Activated CD8-positive, alpha-beta T cell treated with anti-CD3 and anti-CD28 coated beads for 36 hours (primary cell): Measurements from ENCODE around the gene IL13. TPM values are rescaled to one million over a fixed set of nuclear protein-coding genes. Genes with fewer than 3 reads are reported as not detected.

ENCODE experiments used
- ATAC-seq: fragments of 200-7000 bp; cut with Tn5 transposase; one replicate; pipeline ENCODE4 v1.10.0; 2021; ENCODE audit warnings: mild to moderate bottlenecking, moderate library complexity
- CTCF ChIA-PET: fragments of 350-600 bp; sonication (Branson Sonifier 250); formaldehyde crosslinking; loops from one replicate; lab custom pipeline; 2021; ENCODE audit warnings: antibody characterized with exemption; lab: Charles Lee
- POLR2A ChIA-PET: fragments of 350-600 bp; sonication (Branson Sonifier 250); formaldehyde crosslinking; loops from one replicate; lab custom pipeline; 2021; ENCODE audit warnings: antibody characterized with exemption; lab: Charles Lee
- DNase-seq: peaks from one replicate; pipeline ENCODE4 v3.0.0-alpha.2; 2020
- H3K27ac Mint-ChIP-seq: one replicate; pipeline ENCODE4 v1.8.0; 2021; ENCODE audit warnings: mild to moderate bottlenecking, mixed read lengths
- H3K27me3 Mint-ChIP-seq: one replicate; pipeline ENCODE4 v1.8.0; 2021; ENCODE audit warnings: mixed read lengths
- H3K36me3 Mint-ChIP-seq: one replicate; pipeline ENCODE4 v1.8.0; 2021; ENCODE audit warnings: low read depth, mixed read lengths
- H3K4me1 Mint-ChIP-seq: one replicate; pipeline ENCODE4 v1.8.0; 2021; ENCODE audit warnings: low read depth, mixed read lengths
- H3K4me3 Mint-ChIP-seq: one replicate; pipeline ENCODE4 v1.8.0; 2021; ENCODE audit warnings: mild to moderate bottlenecking, moderate library complexity, mixed read lengths
- H3K9me3 Mint-ChIP-seq: one replicate; pipeline ENCODE4 v1.8.0; 2021; ENCODE audit warnings: mixed read lengths
- intact Hi-C: fragments of 100-400 bp; cut with micrococcal nuclease; formaldehyde crosslinking; loops from one replicate; pipeline ENCODE4 v1.10.0; 2022
- total RNA-seq, 2 experiments: library from RNA; stranded (reverse); gene quantifications; one replicate each; pipeline ENCODE4 v1.2.3, GENCODE V29; 2021
- TF ChIP-seq, protein P1 (sequence below): fragments of 200-600 bp; IDR thresholded peaks from one replicate; pipeline ENCODE4 v1.8.0; 2022; ENCODE audit warnings: antibody characterized with exemption, mild to moderate bottlenecking

The IL13 gene
- total RNA-seq: 1 to 10 TPM; 4.8 to 6.5 TPM

DNA sequence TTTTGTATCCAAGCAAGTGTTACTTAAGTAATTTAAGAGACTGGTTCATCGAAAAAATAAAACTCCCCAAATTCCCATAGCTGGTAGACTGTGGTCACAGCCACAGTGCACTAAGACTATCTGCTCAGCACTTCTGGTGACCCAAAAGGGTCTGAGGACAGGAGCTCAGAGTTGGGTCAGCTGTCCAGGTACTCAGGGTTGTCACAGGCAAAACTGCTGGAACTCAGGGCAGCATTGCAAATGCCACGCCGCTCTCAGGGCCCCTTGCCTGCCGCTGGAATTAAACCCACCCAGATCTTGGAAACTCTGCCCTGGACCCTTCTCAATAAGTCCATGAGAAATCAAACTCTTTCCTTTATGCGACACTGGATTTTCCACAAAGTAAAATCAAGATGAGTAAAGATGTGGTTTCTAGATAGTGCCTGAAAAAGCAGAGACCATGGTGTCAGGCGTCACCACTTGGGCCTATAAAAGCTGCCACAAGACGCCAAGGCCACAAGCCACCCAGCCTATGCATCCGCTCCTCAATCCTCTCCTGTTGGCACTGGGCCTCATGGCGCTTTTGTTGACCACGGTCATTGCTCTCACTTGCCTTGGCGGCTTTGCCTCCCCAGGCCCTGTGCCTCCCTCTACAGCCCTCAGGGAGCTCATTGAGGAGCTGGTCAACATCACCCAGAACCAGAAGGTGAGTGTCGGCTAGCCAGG lies at the start of gene IL13:
TSS of gene IL13 (plus strand) at position 498 of the 705 bp plus-strand sequence. CDS start at position 512, 14 bp downstream.
- POLR2A ChIA-PET: interaction anchor here (0.9 to 9.9 kb wide), 7 partner anchors 9 to 46 kb away, joined by 3 to 102 read pairs (median 3); no protein-coding TSS in a partner anchor
- intact Hi-C loops: no loop called here

DNA sequence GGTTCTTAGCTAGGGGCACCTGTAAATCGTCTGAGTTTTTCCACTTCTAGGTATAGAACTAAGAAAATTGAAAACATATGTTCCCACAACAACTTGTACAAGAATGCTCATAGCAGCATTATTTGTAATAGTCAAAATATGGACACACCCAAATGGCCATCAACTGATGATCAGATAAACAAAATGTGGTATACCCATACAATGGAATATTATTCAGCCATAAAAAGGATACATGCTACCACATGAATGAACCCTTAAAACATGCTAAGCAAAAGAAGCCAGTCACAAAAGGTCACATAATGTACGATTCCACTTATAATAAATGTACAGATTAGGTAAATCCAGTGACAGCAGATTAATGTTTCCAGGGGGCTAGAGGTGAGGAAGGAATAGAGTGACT lies 46.0 kb upstream of the IL13 start:
- Mint-ChIP-seq H3K4me3 (no peak overlapping the region), H3K4me1 (no peaks in the 10 kb centered on the region), H3K9me3 (no peaks in the 10 kb centered on the region), H3K36me3 (peaks cover 31% of the 10 kb centered on the region), H3K27me3 (no peaks in the 10 kb centered on the region), H3K27ac (no peak overlapping the region)
- ChIA-PET POLR2A (no interaction called here), CTCF (no interaction called here)
- no peak for ATAC-seq
- no peak for DNase-seq
- intact Hi-C loops: no loop called here
- TF ChIP-seq, protein P1, sequence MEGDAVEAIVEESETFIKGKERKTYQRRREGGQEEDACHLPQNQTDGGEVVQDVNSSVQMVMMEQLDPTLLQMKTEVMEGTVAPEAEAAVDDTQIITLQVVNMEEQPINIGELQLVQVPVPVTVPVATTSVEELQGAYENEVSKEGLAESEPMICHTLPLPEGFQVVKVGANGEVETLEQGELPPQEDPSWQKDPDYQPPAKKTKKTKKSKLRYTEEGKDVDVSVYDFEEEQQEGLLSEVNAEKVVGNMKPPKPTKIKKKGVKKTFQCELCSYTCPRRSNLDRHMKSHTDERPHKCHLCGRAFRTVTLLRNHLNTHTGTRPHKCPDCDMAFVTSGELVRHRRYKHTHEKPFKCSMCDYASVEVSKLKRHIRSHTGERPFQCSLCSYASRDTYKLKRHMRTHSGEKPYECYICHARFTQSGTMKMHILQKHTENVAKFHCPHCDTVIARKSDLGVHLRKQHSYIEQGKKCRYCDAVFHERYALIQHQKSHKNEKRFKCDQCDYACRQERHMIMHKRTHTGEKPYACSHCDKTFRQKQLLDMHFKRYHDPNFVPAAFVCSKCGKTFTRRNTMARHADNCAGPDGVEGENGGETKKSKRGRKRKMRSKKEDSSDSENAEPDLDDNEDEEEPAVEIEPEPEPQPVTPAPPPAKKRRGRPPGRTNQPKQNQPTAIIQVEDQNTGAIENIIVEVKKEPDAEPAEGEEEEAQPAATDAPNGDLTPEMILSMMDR: no peak

More for the DNA sequence above, at the start of gene IL13:
- peaks cover 30% of the 10 kb centered on the region for H3K27me3 Mint-ChIP-seq
- CTCF ChIA-PET: interaction anchor here (0.9 to 3.1 kb wide), 5 partner anchors 14 to 163 kb away, joined by 3 to 9 read pairs (median 4); no protein-coding TSS in a partner anchor
- ATAC-seq (no peak), DNase-seq (peak; percentile 43)
- peak within 1 kb of the TSS; percentile 57 for H3K27ac Mint-ChIP-seq
- H3K9me3 Mint-ChIP-seq: no peaks in the 10 kb centered on the region
- TF ChIP-seq, protein P1: no peak
- peaks cover 52% of the 10 kb centered on the region for H3K4me1 Mint-ChIP-seq
- peak within 1 kb of the TSS; percentile 55 for H3K4me3 Mint-ChIP-seq
- no peaks in the 10 kb centered on the region for H3K36me3 Mint-ChIP-seq

DNA sequence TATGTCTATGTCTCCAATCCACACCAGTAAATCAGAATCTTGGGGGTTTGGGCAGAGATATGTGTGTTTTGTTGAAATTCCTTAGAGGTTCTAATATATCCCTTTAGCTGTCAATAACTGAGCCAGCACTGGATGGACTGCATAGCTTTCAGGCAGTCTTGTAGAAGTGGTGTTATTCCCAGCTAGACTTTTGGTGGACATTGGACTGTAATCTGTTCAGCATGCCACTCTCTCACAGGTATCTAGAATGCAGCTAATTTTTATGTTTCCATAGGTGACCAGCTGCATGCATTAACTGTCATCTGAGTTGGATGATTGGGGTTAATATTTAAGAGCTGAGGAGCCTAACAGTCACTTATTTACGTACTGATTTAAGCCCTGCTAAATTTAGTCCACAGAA lies 45.1 kb upstream of the IL13 start:
- Mint-ChIP-seq H3K27me3 (no peaks in the 10 kb centered on the region), H3K36me3 (peaks cover 32% of the 10 kb centered on the region), H3K4me3 (no peak overlapping the region), H3K9me3 (no peaks in the 10 kb centered on the region), H3K27ac (no peak overlapping the region), H3K4me1 (no peaks in the 10 kb centered on the region)
- DNase-seq (no peak), ATAC-seq (no peak)
- CTCF ChIA-PET: interaction anchor here (1.7 kb wide), 1 partner anchor 102 kb away, joined by 3 read pairs; no protein-coding TSS in a partner anchor
- TF ChIP-seq, protein P1: no peak
- POLR2A ChIA-PET: interaction anchor here (0.7 kb wide), 1 partner anchor 17 kb away, joined by 3 read pairs; no protein-coding TSS in a partner anchor
- intact Hi-C loops: no loop called here

DNA sequence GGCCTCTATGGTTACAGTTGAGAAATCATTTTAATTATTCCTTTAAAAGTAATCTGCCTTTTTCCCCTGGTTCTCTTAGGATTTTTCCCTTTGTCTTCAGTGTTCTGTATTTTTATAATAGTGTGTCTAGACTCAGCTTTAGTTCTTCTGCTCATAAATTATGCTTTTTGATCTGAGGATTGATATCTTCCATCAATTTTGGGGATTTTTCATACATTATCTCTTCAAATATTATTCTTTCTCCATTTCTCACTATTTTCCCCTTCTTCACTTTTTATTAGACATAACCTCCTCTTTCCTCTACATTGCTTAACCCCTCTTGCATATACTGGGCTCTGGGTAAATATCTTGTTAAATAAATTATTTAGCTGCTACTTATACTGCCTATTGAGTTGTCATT lies 36.3 kb upstream of the IL13 start:
- DNase-seq: no peak
- POLR2A ChIA-PET: interaction anchor here (1.2 kb wide), 1 partner anchor 126 kb away, joined by 3 read pairs; no protein-coding TSS in a partner anchor
- Mint-ChIP-seq H3K36me3 (peaks cover 46% of the 10 kb centered on the region), H3K4me3 (no peak overlapping the region), H3K27ac (no peak overlapping the region), H3K27me3 (no peaks in the 10 kb centered on the region), H3K4me1 (peaks cover 13% of the 10 kb centered on the region), H3K9me3 (no peaks in the 10 kb centered on the region)
- intact Hi-C loops: loop anchor here (5.0 kb wide), 1 partner anchor 94 kb away; no protein-coding TSS in a partner anchor
- TF ChIP-seq, protein P1: no peak
- CTCF ChIA-PET: interaction anchor here (1.1 kb wide), 1 partner anchor 94 kb away, joined by 3 read pairs; no protein-coding TSS in a partner anchor
- ATAC-seq: no peak

DNA sequence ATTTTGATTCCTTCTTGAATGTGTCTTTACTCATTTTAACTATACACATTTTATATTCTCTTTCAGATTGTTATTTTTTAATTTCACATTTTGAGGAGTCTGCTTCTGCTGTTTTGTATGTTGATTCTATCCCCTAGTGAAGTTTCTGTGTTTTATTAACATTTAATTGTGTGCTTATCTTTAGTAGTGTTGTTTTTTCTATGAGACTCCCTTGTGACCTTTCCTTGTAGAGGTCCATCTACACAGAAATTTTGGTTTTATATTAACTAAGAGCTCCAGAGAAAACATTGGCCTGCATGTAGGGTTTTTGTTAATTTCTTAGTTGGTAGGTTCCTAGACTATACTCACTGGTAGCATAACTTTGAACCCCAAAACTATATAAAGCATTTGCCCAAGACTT lies 35.4 kb upstream of the IL13 start:
- Mint-ChIP-seq H3K27me3 (no peaks in the 10 kb centered on the region), H3K4me3 (no peak overlapping the region), H3K27ac (no peak overlapping the region), H3K4me1 (peaks cover 13% of the 10 kb centered on the region), H3K36me3 (peaks cover 47% of the 10 kb centered on the region), H3K9me3 (no peaks in the 10 kb centered on the region)
- ChIA-PET CTCF (interaction anchor here (1.2 to 2.0 kb wide), 2 partner anchors 10 to 14 kb away, joined by 3 to 7 read pairs; no protein-coding TSS in a partner anchor), POLR2A (interaction anchor here (1.2 kb wide), 1 partner anchor 125 kb away, joined by 3 read pairs; no protein-coding TSS in a partner anchor)
- TF ChIP-seq, protein P1: no peak
- intact Hi-C loops: loop anchor here (5.0 kb wide), 1 partner anchor 95 kb away; no protein-coding TSS in a partner anchor
- DNase-seq (no peak), ATAC-seq (no peak)
